Stimulated activated CD4-positive, alpha-beta T cell treated with anti-CD3 and anti-CD28 coated beads, Interleukin-15, amount 100 ng/mL, for 24 hours (primary cell): Measurements from ENCODE around the gene COLEC12.

Source experiments
- DNase-seq: peaks from one replicate; pipeline ENCODE4 v3.0.0-alpha.2; 2020

COLEC12 gene

GRCh38 chr18:354471-354870 is 146.0 kb downstream of the COLEC12 start:
- no peak for DNase-seq

GRCh38 chr18:354003-354402 is 146.5 kb downstream of the COLEC12 start:
- no peak for DNase-seq

GRCh38 chr18:352438-352837 is 148.1 kb downstream of the COLEC12 start:
- no peak for DNase-seq

GRCh38 chr18:350953-351572 is 149.4 kb downstream of the COLEC12 start:
- no peak for DNase-seq

- no peak for DNase-seq
Measured at GRCh38 chr18:346600-346999, 153.9 kb downstream of the COLEC12 start.

- no peak for DNase-seq
Measured at GRCh38 chr18:341102-341501, 159.4 kb downstream of the COLEC12 start.

GRCh38 chr18:340044-340443 is 160.5 kb downstream of the COLEC12 start:
- DNase-seq, result no peak

GRCh38 chr18:339200-339599 is 161.3 kb downstream of the COLEC12 start:
- no peak for DNase-seq

- no peak for DNase-seq
Measured at GRCh38 chr18:336713-337112, 163.8 kb downstream of the COLEC12 start.

- DNase-seq, result no peak
Measured at GRCh38 chr18:335733-336132, 164.8 kb downstream of the COLEC12 start.

- DNase-seq, result no peak
Measured at GRCh38 chr18:334575-335132, 165.8 kb downstream of the COLEC12 start.

GRCh38 chr18:332721-333510 is 167.6 kb downstream of the COLEC12 start:
- DNase-seq, result no peak

GRCh38 chr18:332007-332406 is 168.5 kb downstream of the COLEC12 start:
- no peak for DNase-seq

- DNase-seq, result no peak
Measured at GRCh38 chr18:331221-331821, 169.2 kb downstream of the COLEC12 start.

GRCh38 chr18:328928-329327 is 171.6 kb downstream of the COLEC12 start:
- DNase-seq, result no peak

- no peak for DNase-seq
Measured at GRCh38 chr18:326846-327245, 173.7 kb downstream of the COLEC12 start.

GRCh38 chr18:323253-323622 is 177.3 kb downstream of the COLEC12 start:
- no peak for DNase-seq

GRCh38 chr18:321865-322467 is 178.5 kb downstream of the COLEC12 start:
- no peak for DNase-seq

- DNase-seq, result no peak
Measured at GRCh38 chr18:320155-320554, 180.3 kb downstream of the COLEC12 start.

GRCh38 chr18:319720-320119 is 180.8 kb downstream of the COLEC12 start:
- DNase-seq, result no peak

GRCh38 chr18:318791-319291 is 181.7 kb downstream of the COLEC12 start:
- DNase-seq, result no peak

GRCh38 chr18:317618-318017 is 182.9 kb downstream of the COLEC12 start:
- DNase-seq, result no peak

GRCh38 chr18:316393-316792 is 184.1 kb downstream of the COLEC12 start:
- DNase-seq, result no peak
